Measurements from ENCODE around the gene RIIAD1.
"Not testable (repeated sequence)": the region's sequence is repeated elsewhere in the genome, so short reads cannot be mapped to it uniquely, and the experiment has no call there.

The RIIAD1 gene

GRCh38 chr1:151737026-151737425 is 15.7 kb downstream of the RIIAD1 start:
- no peak for DNase-seq

GRCh38 chr1:151737479-151737878 is 16.2 kb downstream of the RIIAD1 start:
- no peak for DNase-seq

GRCh38 chr1:151739590-151740355 is 18.5 kb downstream of the RIIAD1 start:
- DNase-seq = no peak

DNA sequence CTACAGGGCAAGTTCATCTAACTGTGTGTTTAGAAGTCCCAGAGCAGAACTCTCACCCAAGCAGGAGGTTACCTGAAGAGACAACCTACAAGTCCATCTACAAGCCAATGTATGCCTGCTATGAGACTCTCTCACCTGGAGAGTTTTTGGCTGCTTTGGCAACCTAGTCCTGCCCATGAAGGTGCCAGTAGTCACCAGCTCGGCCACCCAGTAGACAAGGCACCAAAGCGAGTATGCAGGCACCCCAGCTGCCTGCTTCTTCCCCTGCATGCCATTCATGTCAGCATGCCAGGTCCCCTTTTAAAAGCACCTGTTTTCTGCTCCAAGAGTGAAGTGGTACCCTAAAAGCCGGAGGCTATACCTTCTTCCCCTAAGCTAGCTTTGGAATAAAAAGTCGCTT is 20.2 kb downstream of the RIIAD1 start:
- no peak for DNase-seq

- DNase-seq = no peak
These were observed 35.0 kb downstream of the RIIAD1 start for GRCh38 chr1:151756291-151756690.

- DNase-seq = no peak
These were observed 37.9 kb downstream of the RIIAD1 start for GRCh38 chr1:151759241-151759640.

DNA sequence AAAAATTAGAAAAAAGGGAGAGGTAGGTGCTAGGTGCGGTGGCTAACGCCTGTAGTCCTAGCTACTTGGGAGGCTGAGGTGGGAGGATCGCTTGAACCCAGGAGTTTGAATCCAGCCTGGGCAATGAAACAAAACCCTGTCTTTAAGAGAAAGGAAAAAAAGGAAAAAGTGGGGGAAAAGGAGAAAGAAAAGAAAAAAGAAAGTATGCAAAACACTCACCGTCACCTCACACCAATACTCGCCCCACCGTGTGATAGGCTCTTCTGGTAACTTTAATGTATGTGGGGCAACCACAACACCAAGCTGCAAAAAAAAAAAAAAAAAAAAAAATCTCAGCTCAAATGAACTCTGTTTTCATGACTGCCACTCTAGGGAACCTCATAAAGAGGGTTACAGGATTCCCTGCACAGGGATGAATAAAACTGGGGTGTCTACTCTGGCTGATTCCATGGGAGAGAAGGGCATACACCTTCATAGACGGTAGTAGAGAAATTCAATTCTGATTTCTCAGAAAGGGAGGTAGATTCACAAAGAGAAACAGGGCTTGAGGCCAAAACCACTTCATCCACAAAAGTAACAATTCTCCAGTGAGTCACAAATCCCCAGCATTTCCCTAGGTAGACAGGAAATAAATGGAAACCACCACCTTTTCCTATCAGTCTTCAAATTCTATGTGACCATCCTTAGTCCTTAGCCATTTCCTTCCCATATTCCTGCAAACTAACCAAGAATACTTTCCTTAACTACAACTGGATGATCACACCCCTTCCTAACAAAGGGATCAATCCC is 39.5 kb downstream of the RIIAD1 start:
- no peak for DNase-seq

- peak; percentile 70 for DNase-seq
These were observed 41.9 kb downstream of the RIIAD1 start, which contains the start of gene MRPL9 for GRCh38 chr1:151762941-151763921. Gene MRPL9, minus strand, starts transcription at chr1:151763496. Its CDS starts 17 bp downstream, at chr1:151763479.

DNA sequence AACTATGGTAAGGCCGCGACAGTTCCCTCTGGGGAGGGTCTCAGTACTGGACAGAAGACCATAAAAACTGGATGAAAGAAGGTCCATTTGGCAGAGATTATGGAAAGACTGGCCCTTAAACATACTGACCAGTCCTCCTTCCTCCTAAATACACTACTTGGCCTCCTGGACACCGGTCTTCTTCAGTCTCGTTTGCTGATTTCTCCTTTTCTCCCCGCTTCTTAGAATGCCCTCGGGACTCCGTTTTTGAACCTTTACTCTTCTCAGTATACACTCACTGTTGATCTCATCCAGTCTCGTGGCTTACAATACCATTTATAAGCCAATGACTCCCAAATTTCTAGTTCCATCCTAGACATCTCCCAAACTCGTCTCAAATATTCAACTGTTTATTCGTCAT is 42.7 kb downstream of the RIIAD1 start:
- DNase-seq = no peak

DNA sequence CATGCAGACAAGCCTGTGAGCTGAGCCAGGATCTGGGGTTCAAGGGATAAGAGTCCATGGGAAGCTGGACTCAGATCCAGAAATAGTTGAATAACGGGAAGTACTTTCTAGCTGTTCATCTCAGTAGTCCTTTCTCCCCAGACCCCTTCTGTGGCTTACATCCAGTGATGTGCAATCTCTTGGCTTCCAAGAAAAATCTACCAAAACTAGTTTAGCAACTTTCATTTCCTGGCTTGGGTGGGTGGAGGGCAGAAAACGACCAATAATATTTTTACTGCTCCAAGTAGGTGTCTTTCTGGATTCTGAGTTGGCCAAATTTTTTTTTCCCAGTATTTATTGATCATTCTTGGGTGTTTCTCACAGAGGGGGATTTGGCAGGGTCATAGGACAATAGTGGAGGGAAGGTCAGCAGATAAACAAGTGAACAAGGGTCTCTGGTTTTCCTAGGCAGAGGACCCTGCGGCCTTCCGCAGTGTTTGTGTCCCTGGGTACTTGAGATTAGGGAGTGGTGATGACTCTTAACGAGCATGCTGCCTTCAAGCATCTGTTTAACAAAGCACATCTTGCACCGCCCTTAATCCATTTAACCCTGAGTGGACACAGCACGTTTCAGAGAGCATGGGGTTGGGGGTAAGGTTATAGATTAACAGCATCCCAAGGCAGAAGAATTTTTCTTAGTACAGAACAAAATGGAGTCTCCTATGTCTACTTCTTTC is 47.2 kb downstream of the RIIAD1 start:
- DNase-seq = not testable (repeated sequence)

- not testable (repeated sequence) for DNase-seq
These were observed 47.9 kb downstream of the RIIAD1 start for GRCh38 chr1:151769270-151769669.

DNA sequence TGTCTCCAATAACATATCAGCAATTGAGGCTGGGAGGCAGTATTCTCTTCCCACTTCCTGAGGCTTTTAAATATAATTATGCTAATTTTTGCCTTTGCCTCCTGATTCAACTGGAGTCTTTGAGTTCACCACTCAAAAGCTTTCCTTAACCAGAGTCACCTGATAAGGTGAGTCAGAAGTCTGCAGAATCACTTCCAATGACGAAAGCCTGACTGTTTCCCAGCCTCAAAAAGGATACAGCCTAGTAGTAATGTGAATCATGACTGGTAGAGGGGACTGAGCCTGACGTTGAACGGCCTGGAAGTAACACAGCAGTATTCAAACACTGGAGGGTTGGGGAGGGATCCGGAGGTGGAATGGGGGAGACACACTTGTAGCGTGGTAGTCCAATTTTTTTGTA is 52.4 kb downstream of the RIIAD1 start:
- DNase-seq = no peak

DNA sequence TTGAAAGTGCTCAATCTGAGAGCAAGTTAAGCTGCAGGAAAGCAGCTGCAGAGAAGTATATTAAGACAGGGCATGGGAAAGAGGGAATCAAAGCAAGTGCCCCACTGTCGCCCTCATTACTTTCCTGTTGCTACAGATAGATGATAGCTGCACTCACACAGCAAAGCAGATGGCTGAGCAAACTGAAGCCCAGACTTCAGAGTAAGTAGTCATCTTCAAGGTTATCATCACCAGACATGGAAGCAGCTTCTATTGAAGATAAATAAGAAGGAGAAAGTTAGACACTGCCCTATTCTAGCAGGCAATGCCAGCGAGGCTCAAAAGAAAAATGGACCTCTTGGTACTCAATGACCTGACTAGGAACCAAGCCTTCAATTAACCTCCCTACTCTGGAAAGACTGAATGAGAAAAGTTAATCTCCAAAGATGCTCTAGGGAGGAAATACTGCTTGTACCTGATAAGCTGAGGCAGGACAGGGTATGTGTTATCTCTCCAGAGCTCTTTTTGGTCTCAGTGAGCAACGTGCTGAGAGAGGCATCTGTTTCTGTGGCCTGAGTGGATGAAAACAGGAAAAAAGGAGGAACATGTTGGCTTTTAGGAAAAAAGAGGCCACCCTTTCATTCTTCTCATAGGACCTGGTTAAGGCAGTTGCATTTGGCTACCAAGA is 53.1 kb downstream of the RIIAD1 start:
- DNase-seq = no peak

- no peak for DNase-seq
These were observed 54.8 kb downstream of the RIIAD1 start for GRCh38 chr1:151775894-151776664.

DNA sequence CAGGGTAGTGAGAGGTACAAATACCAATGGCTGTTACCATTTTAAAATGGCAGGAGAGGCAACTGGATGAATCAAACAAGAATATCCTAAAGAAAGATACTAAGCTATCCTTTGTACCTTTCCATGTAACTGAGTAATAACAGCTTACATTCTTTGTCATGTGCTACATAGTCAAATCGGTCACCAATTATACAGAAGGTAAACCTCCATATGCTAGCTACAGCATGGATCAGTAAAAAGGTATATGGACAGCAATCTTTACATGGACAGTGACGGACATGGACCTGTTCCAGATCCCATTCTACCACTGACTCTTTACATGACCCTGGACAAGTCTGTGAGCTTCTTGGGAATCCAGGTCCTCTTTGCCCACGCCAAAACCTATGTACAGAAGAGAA is 55.3 kb downstream of the RIIAD1 start:
- no peak for DNase-seq

DNA sequence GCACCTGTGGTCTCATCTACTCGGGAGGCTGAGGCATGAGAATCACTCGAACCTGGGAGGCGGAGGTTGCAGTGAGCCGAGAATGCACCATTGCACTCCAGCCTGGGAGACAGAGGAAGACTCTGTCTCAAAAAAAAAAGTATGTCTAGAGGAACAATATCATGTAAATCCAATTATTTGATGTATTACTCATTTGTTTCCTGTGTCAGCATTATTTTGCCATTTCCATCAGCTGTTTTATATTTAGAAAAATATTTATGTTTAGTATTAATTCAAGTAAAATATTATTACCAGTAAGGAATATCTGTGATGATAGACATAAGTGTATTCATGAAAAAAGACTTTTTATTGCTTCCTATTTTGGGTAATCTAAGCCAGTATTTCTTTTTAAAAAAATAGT is 56.0 kb downstream of the RIIAD1 start:
- DNase-seq = no peak
